ENCODE results near the gene PEPD.

DNA sequence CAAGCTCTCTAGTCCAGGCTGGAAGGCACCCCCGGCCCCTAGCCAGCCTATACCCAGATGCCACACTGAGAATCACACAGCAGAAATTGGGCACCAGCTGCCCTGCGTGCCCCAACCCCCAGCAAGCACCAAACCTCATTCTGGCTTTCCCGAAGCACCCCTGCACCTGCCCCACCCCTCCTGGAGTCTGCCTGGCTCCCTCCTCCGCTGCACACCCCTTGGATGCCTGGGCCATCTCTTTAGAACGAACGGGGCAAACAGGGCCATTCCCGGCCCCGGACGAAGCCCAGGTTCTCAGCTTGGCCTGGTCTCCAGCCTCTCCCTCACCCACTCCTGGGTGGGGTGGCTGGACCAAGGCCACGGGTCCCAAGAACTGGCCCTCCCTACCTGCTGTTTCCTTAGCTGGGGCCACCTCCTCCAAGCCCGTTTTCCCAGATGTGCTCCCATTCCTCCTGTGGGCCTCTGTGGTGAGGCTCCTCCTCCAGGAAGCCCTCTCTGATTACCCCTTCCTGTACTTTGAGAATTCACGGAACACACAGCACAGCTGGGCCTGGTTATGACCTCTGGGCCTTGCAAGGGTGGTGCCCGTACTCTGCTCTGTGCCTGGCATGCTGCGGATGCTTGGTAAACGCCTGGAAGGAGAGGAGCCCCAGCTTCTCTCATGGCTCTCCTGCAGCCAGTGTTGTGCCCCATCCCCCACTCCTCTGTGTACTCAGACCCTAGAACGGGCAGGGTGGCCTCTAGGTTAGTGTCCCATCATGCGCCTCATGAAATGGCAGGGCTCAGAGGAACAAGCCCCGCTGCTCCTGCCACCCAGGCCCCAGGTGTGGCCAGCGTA is 126.6 kb downstream of the PEPD start:
- TF ChIP-seq, protein P1, sequence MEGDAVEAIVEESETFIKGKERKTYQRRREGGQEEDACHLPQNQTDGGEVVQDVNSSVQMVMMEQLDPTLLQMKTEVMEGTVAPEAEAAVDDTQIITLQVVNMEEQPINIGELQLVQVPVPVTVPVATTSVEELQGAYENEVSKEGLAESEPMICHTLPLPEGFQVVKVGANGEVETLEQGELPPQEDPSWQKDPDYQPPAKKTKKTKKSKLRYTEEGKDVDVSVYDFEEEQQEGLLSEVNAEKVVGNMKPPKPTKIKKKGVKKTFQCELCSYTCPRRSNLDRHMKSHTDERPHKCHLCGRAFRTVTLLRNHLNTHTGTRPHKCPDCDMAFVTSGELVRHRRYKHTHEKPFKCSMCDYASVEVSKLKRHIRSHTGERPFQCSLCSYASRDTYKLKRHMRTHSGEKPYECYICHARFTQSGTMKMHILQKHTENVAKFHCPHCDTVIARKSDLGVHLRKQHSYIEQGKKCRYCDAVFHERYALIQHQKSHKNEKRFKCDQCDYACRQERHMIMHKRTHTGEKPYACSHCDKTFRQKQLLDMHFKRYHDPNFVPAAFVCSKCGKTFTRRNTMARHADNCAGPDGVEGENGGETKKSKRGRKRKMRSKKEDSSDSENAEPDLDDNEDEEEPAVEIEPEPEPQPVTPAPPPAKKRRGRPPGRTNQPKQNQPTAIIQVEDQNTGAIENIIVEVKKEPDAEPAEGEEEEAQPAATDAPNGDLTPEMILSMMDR (IDR thresholded peaks at IDR 0.05) = no peak
- TF ChIP-seq EP300 (IDR thresholded peaks at IDR 0.05) = no peak

All from tibial nerve (tissue), 4 donors.